Tibial nerve (tissue), 4 donors: ENCODE results near the gene SPOCK1.

Source experiments
- EP300 ChIP-seq, 2 donors: sonication (generic); formaldehyde crosslinking; IDR thresholded peaks; one replicate each; pipeline ENCODE4 v1.6.1; 2017; ENCODE audit warnings: antibody characterized with exemption in 2 of 2, mild to moderate bottlenecking in 1 of 2
- TF ChIP-seq, protein P1 (sequence below), 5 experiments: fragments of 200-600 bp in 3 of 5; fragments of 450-650 bp in 2 of 5; sonication (generic) in 3 of 5; IDR thresholded peaks; one replicate each; pipeline ENCODE4 v1.5.1; 2016 to 2019; ENCODE audit warnings: antibody characterized with exemption in 5 of 5, mild to moderate bottlenecking in 3 of 5, moderate library complexity in 2 of 5

DNA sequence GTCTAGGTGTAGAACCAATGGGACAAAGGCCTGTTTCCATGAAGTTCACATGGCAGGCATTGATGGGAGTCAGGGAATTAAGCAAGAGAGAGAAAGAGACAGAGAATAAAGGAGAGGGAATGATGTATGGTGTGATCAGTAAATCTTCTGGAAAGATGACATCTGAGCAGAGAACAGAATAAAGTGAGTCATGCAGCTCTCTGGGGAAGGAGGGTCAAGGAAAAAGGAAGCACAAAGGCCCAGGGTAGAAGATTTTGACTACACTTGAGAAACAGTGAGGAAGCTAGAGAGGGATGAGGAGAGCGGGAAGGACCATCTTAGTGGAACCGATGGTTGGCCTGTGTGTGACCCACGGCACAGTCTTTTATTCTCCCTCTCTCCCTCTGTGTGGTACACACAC lies 425.9 kb downstream of the SPOCK1 start:
- TF ChIP-seq, protein P1, sequence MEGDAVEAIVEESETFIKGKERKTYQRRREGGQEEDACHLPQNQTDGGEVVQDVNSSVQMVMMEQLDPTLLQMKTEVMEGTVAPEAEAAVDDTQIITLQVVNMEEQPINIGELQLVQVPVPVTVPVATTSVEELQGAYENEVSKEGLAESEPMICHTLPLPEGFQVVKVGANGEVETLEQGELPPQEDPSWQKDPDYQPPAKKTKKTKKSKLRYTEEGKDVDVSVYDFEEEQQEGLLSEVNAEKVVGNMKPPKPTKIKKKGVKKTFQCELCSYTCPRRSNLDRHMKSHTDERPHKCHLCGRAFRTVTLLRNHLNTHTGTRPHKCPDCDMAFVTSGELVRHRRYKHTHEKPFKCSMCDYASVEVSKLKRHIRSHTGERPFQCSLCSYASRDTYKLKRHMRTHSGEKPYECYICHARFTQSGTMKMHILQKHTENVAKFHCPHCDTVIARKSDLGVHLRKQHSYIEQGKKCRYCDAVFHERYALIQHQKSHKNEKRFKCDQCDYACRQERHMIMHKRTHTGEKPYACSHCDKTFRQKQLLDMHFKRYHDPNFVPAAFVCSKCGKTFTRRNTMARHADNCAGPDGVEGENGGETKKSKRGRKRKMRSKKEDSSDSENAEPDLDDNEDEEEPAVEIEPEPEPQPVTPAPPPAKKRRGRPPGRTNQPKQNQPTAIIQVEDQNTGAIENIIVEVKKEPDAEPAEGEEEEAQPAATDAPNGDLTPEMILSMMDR (IDR thresholded peaks at IDR 0.05): no peak
- no peak for TF ChIP-seq EP300 (IDR thresholded peaks at IDR 0.05)
